ENCODE results near the gene ANO2. TPM values are rescaled to one million over a fixed set of nuclear protein-coding genes. Genes with fewer than 3 reads are reported as not detected.

ANO2 gene
- total RNA-seq, 1 experiment from 2014 or later, result not detected

GRCh38 chr12:5599378-5599777, 345.7 kb downstream of the ANO2 start:
- Histone ChIP-seq H4K20me1 (ENCODE audit: low read length) (no peaks in the 10 kb centered on the region), H3K4me1 (ENCODE audit: insufficient read depth, low read length) (no peaks in the 10 kb centered on the region), H2AFZ (ENCODE audit: low read length) (no peak overlapping the region), H3K9me3 (ENCODE audit: low read length) (no peaks in the 10 kb centered on the region), H3K9ac (ENCODE audit: low read length) (no peak overlapping the region), H3K27ac (ENCODE audit: low read length) (no peak overlapping the region), H3K79me2 (ENCODE audit: low read length) (no peaks in the 10 kb centered on the region), H3K4me3 (ENCODE audit: low read length) (no peak overlapping the region), H3K27me3 (ENCODE audit: low read length) (peaks cover 6% of the 10 kb centered on the region; the same call in 1 of the 2 replicates), H3K36me3 (ENCODE audit: low read depth, low read length) (no peaks in the 10 kb centered on the region), H3K9me2 (replicated peaks; ENCODE audit: low read length) (no peaks in the 10 kb centered on the region), H3F3A (ENCODE audit: low read length, unreplicated experiment) (no peaks in the 10 kb centered on the region), H3K4me2 (ENCODE audit: low read length) (no peak overlapping the region)
- ChIA-PET CTCF (no interaction called here), POLR2A (ENCODE audit: unreplicated experiment) (no interaction called here)
- ATAC-seq (no peak), DNase-seq (no peak)
- intact Hi-C loops (cut with micrococcal nuclease), result no loop called here
- TF ChIP-seq, protein P1, sequence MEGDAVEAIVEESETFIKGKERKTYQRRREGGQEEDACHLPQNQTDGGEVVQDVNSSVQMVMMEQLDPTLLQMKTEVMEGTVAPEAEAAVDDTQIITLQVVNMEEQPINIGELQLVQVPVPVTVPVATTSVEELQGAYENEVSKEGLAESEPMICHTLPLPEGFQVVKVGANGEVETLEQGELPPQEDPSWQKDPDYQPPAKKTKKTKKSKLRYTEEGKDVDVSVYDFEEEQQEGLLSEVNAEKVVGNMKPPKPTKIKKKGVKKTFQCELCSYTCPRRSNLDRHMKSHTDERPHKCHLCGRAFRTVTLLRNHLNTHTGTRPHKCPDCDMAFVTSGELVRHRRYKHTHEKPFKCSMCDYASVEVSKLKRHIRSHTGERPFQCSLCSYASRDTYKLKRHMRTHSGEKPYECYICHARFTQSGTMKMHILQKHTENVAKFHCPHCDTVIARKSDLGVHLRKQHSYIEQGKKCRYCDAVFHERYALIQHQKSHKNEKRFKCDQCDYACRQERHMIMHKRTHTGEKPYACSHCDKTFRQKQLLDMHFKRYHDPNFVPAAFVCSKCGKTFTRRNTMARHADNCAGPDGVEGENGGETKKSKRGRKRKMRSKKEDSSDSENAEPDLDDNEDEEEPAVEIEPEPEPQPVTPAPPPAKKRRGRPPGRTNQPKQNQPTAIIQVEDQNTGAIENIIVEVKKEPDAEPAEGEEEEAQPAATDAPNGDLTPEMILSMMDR (conservative IDR thresholded peaks at IDR 0.05; ENCODE audit: low read depth, low read length), result no peak
- TF ChIP-seq EZH2phosphoT487 (IDR thresholded peaks at IDR 0.05; ENCODE audit: borderline replicate concordance, low read length), result no peak
- TF ChIP-seq EZH2 (IDR thresholded peaks at IDR 0.05; ENCODE audit: low read length, unreplicated experiment), result no peak
- BruUV-seq (replicated peaks), result no TSS peak

GRCh38 chr12:5593998-5594397, 351.1 kb downstream of the ANO2 start:
- Histone ChIP-seq H3K9me3 (ENCODE audit: low read length) (no peaks in the 10 kb centered on the region), H3K27ac (ENCODE audit: low read length) (no peak overlapping the region), H3F3A (ENCODE audit: low read length, unreplicated experiment) (no peaks in the 10 kb centered on the region), H3K9me2 (replicated peaks; ENCODE audit: low read length) (no peaks in the 10 kb centered on the region), H3K4me1 (ENCODE audit: insufficient read depth, low read length) (no peaks in the 10 kb centered on the region), H3K4me2 (ENCODE audit: low read length) (no peak overlapping the region), H2AFZ (ENCODE audit: low read length) (no peak overlapping the region), H3K27me3 (ENCODE audit: low read length) (no peaks in the 10 kb centered on the region), H3K9ac (ENCODE audit: low read length) (no peak overlapping the region), H3K36me3 (ENCODE audit: low read depth, low read length) (no peaks in the 10 kb centered on the region), H3K79me2 (ENCODE audit: low read length) (no peaks in the 10 kb centered on the region), H3K4me3 (ENCODE audit: low read length) (no peak overlapping the region), H4K20me1 (ENCODE audit: low read length) (no peaks in the 10 kb centered on the region)
- ATAC-seq (no peak), DNase-seq (no peak)
- no peak for TF ChIP-seq EZH2phosphoT487 (IDR thresholded peaks at IDR 0.05; ENCODE audit: borderline replicate concordance, low read length)
- TF ChIP-seq, protein P1 (conservative IDR thresholded peaks at IDR 0.05; ENCODE audit: low read depth, low read length), result no peak
- TF ChIP-seq EZH2 (IDR thresholded peaks at IDR 0.05; ENCODE audit: low read length, unreplicated experiment), result no peak
- ChIA-PET CTCF (no interaction called here), POLR2A (ENCODE audit: unreplicated experiment) (no interaction called here)
- BruUV-seq (replicated peaks), result no TSS peak
- intact Hi-C loops (cut with micrococcal nuclease), result no loop called here

DNA sequence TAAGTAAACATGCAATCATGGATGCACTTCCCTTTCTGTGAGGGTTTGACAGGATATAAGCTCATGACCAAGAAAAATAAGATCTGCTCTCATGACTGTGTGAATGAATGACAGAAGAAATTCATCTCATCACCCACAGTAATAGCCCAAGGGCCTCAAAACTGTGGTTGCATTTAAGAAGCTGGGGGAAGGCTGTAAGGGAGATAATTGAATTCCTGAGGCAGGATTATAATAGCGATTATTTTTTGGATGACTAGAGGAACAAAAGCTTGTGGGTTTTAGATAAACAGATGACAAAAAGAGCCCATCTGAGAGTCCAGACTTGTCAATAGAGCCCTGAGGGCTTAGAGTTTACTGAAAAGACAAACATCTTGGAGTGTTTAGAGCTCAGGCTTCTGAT, 352.0 kb downstream of the ANO2 start:
- Histone ChIP-seq H3K9me3 (ENCODE audit: low read length) (no peaks in the 10 kb centered on the region), H4K20me1 (ENCODE audit: low read length) (no peaks in the 10 kb centered on the region), H2AFZ (ENCODE audit: low read length) (no peak overlapping the region), H3K4me3 (ENCODE audit: low read length) (no peak overlapping the region), H3K36me3 (ENCODE audit: low read depth, low read length) (no peaks in the 10 kb centered on the region), H3K4me1 (ENCODE audit: insufficient read depth, low read length) (no peaks in the 10 kb centered on the region), H3K9me2 (replicated peaks; ENCODE audit: low read length) (no peaks in the 10 kb centered on the region), H3K27ac (ENCODE audit: low read length) (no peak overlapping the region), H3K27me3 (ENCODE audit: low read length) (no peaks in the 10 kb centered on the region), H3K9ac (ENCODE audit: low read length) (no peak overlapping the region), H3K4me2 (ENCODE audit: low read length) (no peak overlapping the region), H3K79me2 (ENCODE audit: low read length) (no peaks in the 10 kb centered on the region), H3F3A (ENCODE audit: low read length, unreplicated experiment) (no peaks in the 10 kb centered on the region)
- POLR2A ChIA-PET (ENCODE audit: unreplicated experiment), result no interaction called here
- no TSS peak for BruUV-seq (replicated peaks)
- ATAC-seq (no peak), DNase-seq (no peak)
- no peak for TF ChIP-seq EZH2phosphoT487 (IDR thresholded peaks at IDR 0.05; ENCODE audit: borderline replicate concordance, low read length)
- TF ChIP-seq, protein P1 (conservative IDR thresholded peaks at IDR 0.05; ENCODE audit: low read depth, low read length), result no peak
- TF ChIP-seq EZH2 (IDR thresholded peaks at IDR 0.05; ENCODE audit: low read length, unreplicated experiment), result no peak
- CTCF ChIA-PET, result no interaction called here
- intact Hi-C loops (cut with micrococcal nuclease), result no loop called here
